GM21381 (cell line): Measurements from ENCODE around the gene HECW1.
"Not testable (repeated sequence)": the region's sequence is repeated elsewhere in the genome, so short reads cannot be mapped to it uniquely, and the experiment has no call there.

Experiments used
- ATAC-seq: cut with Tn5 transposase; IDR thresholded peaks from one replicate; pipeline ENCODE4 v1.9.1; 2021; ENCODE audit warnings: mild to moderate bottlenecking, moderate library complexity; ENCODE audit not compliant: unreplicated experiment

HECW1 gene

GRCh38 chr7:43111630-43112458 is 603 bp upstream of the HECW1 start:
- ATAC-seq: no peak

- ATAC-seq: no peak
Measured at GRCh38 chr7:43112941-43113621, 634 bp downstream of the HECW1 start.

- no peak for ATAC-seq
Measured at GRCh38 chr7:43113622-43114457, 1.4 kb downstream of the HECW1 start.

- ATAC-seq: no peak
Measured at GRCh38 chr7:43114458-43114780, 2.0 kb downstream of the HECW1 start.

- no peak for ATAC-seq
Measured at GRCh38 chr7:43116451-43116850, 4.0 kb downstream of the HECW1 start.

- no peak for ATAC-seq
Measured at GRCh38 chr7:43117095-43117494, 4.6 kb downstream of the HECW1 start.

GRCh38 chr7:43117861-43118260 is 5.4 kb downstream of the HECW1 start:
- no peak for ATAC-seq

GRCh38 chr7:43118313-43118712 is 5.9 kb downstream of the HECW1 start:
- ATAC-seq: no peak

GRCh38 chr7:43119371-43120075 is 7.1 kb downstream of the HECW1 start:
- ATAC-seq: no peak

GRCh38 chr7:43121973-43122372 is 9.5 kb downstream of the HECW1 start:
- ATAC-seq: no peak

GRCh38 chr7:43123457-43123856 is 11.0 kb downstream of the HECW1 start:
- ATAC-seq: no peak

GRCh38 chr7:43124388-43124787 is 11.9 kb downstream of the HECW1 start:
- ATAC-seq: no peak

- no peak for ATAC-seq
Measured at GRCh38 chr7:43130347-43130746, 17.9 kb downstream of the HECW1 start.

GRCh38 chr7:43135129-43135528 is 22.7 kb downstream of the HECW1 start:
- no peak for ATAC-seq

GRCh38 chr7:43136064-43136463 is 23.6 kb downstream of the HECW1 start:
- ATAC-seq: no peak

GRCh38 chr7:43137121-43137744 is 24.8 kb downstream of the HECW1 start:
- not testable (repeated sequence) for ATAC-seq

GRCh38 chr7:43137811-43138210 is 25.4 kb downstream of the HECW1 start:
- ATAC-seq: no peak

- no peak for ATAC-seq
Measured at GRCh38 chr7:43138710-43139109, 26.3 kb downstream of the HECW1 start.

- no peak for ATAC-seq
Measured at GRCh38 chr7:43139137-43139536, 26.7 kb downstream of the HECW1 start.

- ATAC-seq: no peak
Measured at GRCh38 chr7:43140186-43140585, 27.7 kb downstream of the HECW1 start.

GRCh38 chr7:43141091-43141490 is 28.6 kb downstream of the HECW1 start:
- ATAC-seq: no peak
